ENCODE measurements around the gene PKLR.

The PKLR gene

GRCh38 chr1:155282488-155283091 lies 18.6 kb downstream of the PKLR start:
- no peak for DNase-seq

- DNase-seq: no peak
Measured at GRCh38 chr1:155279268-155279667, 22.0 kb downstream of the PKLR start.

GRCh38 chr1:155278689-155279160 lies 22.5 kb downstream of the PKLR start:
- no peak for DNase-seq

GRCh38 chr1:155277902-155278688 lies 23.1 kb downstream of the PKLR start:
- DNase-seq: no peak

GRCh38 chr1:155277070-155277901 lies 24.0 kb downstream of the PKLR start, which contains the start of gene HCN3:
TSS of gene HCN3 (plus strand) at chr1:155277463. CDS start at chr1:155277591, 128 bp downstream.
- peak; percentile 87 for DNase-seq

- peak; percentile 90 for DNase-seq
Measured at GRCh38 chr1:155273343-155274245, 27.6 kb downstream of the PKLR start, which contains the start of gene CLK2. TSS of gene CLK2 (minus strand) at chr1:155273504. CDS start at chr1:155270977, 2,527 bp downstream.

- peak; percentile 62 for DNase-seq
Measured at GRCh38 chr1:155272466-155273342, 28.5 kb downstream of the PKLR start.

- no peak for DNase-seq
Measured at GRCh38 chr1:155269381-155269780, 31.9 kb downstream of the PKLR start.

- DNase-seq: no peak
Measured at GRCh38 chr1:155268630-155269029, 32.6 kb downstream of the PKLR start.

GRCh38 chr1:155267373-155267772 lies 33.9 kb downstream of the PKLR start:
- no peak for DNase-seq

- no peak for DNase-seq
Measured at GRCh38 chr1:155266553-155266952, 34.7 kb downstream of the PKLR start.

GRCh38 chr1:155263067-155263466 lies 38.2 kb downstream of the PKLR start:
- DNase-seq: no peak

GRCh38 chr1:155261852-155262673 lies 39.2 kb downstream of the PKLR start, which contains the start of gene SCAMP3:
TSS of gene SCAMP3 (minus strand) at chr1:155262360. CDS start at chr1:155262151, 209 bp downstream.
- DNase-seq: peak; percentile 99

GRCh38 chr1:155261493-155261851 lies 39.8 kb downstream of the PKLR start:
- no peak for DNase-seq

GRCh38 chr1:155260276-155260675 lies 41.0 kb downstream of the PKLR start:
- DNase-seq: no peak

GRCh38 chr1:155256058-155256852 lies 45.0 kb downstream of the PKLR start:
- no peak for DNase-seq

GRCh38 chr1:155255243-155256007 lies 45.8 kb downstream of the PKLR start, which contains the start of gene ENTREP3:
TSS of gene ENTREP3 (minus strand) at chr1:155255483. CDS start at chr1:155254877, 606 bp downstream.
- DNase-seq: peak; percentile 74

- no peak for DNase-seq
Measured at GRCh38 chr1:155254714-155255242, 46.5 kb downstream of the PKLR start.
